HL-60 (cell line): ENCODE measurements around the gene EFNA3.
A peak's percentile ranks its signal among the peaks of the same experiment; 100 is the strongest.

ENCODE experiments used
- DNase-seq, 2 experiments: peaks; one replicate each; pipeline ENCODE4 v3.0.0-alpha.2; 2010 to 2020; ENCODE audit warnings: low read depth in 1 of 2, low spot score in 1 of 2
- H3K27ac ChIP-seq: fragments of 250-450 bp; sonication (Bioruptor Pico); replicated peaks from 2 replicates; pipeline ENCODE4 v1.5.1; 2020; ENCODE audit warnings: mild to moderate bottlenecking, moderate library complexity
- H3K27me3 ChIP-seq: fragments of 250-450 bp; sonication (Bioruptor Pico); 2 replicates; pipeline ENCODE4 v1.5.1; 2021; ENCODE audit warnings: mild to moderate bottlenecking, moderate library complexity; ENCODE audit not compliant: insufficient read depth, poor library complexity, severe bottlenecking
- H3K4me3 ChIP-seq: replicated peaks from 2 replicates; pipeline ENCODE4 v1.5.1; 2011; ENCODE audit warnings: mild to moderate bottlenecking, control low read depth, low read length; ENCODE audit not compliant: insufficient read depth
- GABPA ChIP-seq: IDR thresholded peaks from 2 replicates; pipeline ENCODE4 v1.6.1; 2012; ENCODE audit warnings: low read depth
- POLR2AphosphoS5 ChIP-seq: IDR thresholded peaks from 2 replicates; pipeline ENCODE4 v1.6.1; 2012; ENCODE audit warnings: low read depth
- SPI1 ChIP-seq: IDR thresholded peaks from 2 replicates; pipeline ENCODE4 v1.6.1; 2012; ENCODE audit warnings: low read depth, mild to moderate bottlenecking, borderline replicate concordance
- TF ChIP-seq, protein P1 (sequence below): IDR thresholded peaks from 2 replicates; pipeline ENCODE4 v1.6.1; 2012; ENCODE audit warnings: low read depth; ENCODE audit not compliant: insufficient replicate concordance
- TF ChIP-seq, protein P2 (sequence below): IDR thresholded peaks from one replicate; pipeline ENCODE4 v1.5.1; 2011; ENCODE audit warnings: low read length, control low read depth, inconsistent platforms; ENCODE audit not compliant: insufficient read depth

Gene EFNA3

DNA sequence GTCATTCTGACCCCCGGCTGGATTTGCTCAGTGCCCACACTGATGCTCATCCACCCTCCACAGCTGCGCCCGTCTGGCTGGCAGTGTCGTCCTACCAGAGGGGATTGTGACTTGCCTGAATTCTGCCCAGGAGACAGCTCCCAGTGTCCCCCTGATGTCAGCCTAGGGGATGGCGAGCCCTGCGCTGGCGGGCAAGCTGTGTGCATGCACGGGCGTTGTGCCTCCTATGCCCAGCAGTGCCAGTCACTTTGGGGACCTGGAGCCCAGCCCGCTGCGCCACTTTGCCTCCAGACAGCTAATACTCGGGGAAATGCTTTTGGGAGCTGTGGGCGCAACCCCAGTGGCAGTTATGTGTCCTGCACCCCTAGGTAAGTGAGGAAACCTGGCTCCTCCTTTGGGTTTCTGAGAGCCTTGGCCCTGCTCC lies 20.8 kb upstream of the EFNA3 start:
- H3K27ac ChIP-seq: no peak overlapping the region

DNA sequence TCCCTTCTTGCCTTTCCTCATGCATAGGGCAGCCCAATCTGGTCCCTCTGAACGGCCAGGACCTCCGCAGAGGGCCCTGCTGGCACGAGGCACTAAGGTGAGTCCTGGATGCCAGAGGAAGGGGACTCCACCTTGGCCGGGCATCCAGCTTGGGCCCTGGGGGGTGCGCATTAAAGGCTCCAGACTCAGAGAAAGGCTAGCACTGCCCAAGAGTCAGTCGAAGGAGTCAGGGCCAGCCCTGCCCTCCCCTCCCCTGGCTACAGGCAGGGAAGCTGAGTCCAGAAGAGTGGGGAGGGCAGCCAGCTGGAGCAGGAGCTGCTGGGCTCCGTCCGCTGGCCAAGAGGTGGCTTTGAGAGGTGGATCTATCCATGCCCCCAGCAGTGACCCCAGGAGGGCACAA lies 17.9 kb upstream of the EFNA3 start:
- Histone ChIP-seq H3K27ac (no peak overlapping the region), H3K27me3 (no peaks in the 10 kb centered on the region), H3K4me3 (no peak overlapping the region)
- TF ChIP-seq, protein P1, sequence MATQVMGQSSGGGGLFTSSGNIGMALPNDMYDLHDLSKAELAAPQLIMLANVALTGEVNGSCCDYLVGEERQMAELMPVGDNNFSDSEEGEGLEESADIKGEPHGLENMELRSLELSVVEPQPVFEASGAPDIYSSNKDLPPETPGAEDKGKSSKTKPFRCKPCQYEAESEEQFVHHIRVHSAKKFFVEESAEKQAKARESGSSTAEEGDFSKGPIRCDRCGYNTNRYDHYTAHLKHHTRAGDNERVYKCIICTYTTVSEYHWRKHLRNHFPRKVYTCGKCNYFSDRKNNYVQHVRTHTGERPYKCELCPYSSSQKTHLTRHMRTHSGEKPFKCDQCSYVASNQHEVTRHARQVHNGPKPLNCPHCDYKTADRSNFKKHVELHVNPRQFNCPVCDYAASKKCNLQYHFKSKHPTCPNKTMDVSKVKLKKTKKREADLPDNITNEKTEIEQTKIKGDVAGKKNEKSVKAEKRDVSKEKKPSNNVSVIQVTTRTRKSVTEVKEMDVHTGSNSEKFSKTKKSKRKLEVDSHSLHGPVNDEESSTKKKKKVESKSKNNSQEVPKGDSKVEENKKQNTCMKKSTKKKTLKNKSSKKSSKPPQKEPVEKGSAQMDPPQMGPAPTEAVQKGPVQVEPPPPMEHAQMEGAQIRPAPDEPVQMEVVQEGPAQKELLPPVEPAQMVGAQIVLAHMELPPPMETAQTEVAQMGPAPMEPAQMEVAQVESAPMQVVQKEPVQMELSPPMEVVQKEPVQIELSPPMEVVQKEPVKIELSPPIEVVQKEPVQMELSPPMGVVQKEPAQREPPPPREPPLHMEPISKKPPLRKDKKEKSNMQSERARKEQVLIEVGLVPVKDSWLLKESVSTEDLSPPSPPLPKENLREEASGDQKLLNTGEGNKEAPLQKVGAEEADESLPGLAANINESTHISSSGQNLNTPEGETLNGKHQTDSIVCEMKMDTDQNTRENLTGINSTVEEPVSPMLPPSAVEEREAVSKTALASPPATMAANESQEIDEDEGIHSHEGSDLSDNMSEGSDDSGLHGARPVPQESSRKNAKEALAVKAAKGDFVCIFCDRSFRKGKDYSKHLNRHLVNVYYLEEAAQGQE: no peak
- TF ChIP-seq SPI1 (no peak), GABPA (no peak), POLR2AphosphoS5 (no peak)
- no peak for DNase-seq

More for the DNA sequence above, 20.8 kb upstream of the EFNA3 start:
- Histone ChIP-seq H3K4me3 (no peak overlapping the region), H3K27me3 (no peaks in the 10 kb centered on the region)
- TF ChIP-seq, protein P1: no peak
- TF ChIP-seq GABPA (no peak), POLR2AphosphoS5 (no peak), SPI1 (no peak)
- TF ChIP-seq, protein P2, sequence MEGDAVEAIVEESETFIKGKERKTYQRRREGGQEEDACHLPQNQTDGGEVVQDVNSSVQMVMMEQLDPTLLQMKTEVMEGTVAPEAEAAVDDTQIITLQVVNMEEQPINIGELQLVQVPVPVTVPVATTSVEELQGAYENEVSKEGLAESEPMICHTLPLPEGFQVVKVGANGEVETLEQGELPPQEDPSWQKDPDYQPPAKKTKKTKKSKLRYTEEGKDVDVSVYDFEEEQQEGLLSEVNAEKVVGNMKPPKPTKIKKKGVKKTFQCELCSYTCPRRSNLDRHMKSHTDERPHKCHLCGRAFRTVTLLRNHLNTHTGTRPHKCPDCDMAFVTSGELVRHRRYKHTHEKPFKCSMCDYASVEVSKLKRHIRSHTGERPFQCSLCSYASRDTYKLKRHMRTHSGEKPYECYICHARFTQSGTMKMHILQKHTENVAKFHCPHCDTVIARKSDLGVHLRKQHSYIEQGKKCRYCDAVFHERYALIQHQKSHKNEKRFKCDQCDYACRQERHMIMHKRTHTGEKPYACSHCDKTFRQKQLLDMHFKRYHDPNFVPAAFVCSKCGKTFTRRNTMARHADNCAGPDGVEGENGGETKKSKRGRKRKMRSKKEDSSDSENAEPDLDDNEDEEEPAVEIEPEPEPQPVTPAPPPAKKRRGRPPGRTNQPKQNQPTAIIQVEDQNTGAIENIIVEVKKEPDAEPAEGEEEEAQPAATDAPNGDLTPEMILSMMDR: no peak
- DNase-seq: no peak

DNA sequence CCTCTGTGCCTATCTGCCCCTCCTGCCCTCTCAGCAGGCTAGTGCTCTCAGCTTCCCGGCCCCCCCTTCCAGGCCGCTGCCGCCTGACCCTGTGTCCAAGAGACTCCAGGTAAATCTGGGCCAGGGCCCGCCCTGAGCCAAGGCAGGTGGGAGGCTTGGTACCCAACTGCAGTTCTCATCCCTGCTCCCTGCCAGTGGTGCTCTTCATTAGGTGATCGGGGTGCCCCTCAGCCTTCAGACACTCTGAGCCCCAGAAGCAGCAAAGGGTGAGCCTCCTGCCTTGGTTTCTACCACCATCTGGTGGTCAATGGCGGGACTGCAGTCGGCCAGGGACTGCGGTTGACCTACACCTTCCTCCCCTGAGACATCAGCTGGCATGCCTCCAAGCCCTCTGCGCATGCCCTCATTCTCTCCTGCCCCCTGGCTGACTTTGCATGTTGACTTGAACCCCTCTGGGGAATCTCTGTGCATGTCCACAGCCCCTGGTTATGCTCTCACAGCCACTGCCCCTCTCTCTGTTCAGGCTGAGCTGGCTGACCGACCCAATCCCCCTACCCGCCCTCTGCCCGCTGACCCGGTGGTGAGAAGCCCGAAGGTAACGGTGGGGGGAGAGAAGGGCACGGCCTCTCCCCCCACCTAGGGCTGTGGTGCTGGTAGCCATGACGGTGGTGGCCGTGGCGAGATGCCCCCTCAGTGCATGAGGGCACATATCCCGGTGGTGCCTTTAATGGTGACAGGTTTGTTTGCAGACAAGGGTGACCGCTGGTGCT lies 17.1 kb upstream of the EFNA3 start:
- peak; percentile 78 to 90 for DNase-seq
- no peak overlapping the region for H3K4me3 ChIP-seq
- TF ChIP-seq, protein P2: peak; percentile 100
- TF ChIP-seq SPI1 (no peak), POLR2AphosphoS5 (peak; percentile 69)
- no peaks in the 10 kb centered on the region for H3K27me3 ChIP-seq
- no peak overlapping the region for H3K27ac ChIP-seq

DNA sequence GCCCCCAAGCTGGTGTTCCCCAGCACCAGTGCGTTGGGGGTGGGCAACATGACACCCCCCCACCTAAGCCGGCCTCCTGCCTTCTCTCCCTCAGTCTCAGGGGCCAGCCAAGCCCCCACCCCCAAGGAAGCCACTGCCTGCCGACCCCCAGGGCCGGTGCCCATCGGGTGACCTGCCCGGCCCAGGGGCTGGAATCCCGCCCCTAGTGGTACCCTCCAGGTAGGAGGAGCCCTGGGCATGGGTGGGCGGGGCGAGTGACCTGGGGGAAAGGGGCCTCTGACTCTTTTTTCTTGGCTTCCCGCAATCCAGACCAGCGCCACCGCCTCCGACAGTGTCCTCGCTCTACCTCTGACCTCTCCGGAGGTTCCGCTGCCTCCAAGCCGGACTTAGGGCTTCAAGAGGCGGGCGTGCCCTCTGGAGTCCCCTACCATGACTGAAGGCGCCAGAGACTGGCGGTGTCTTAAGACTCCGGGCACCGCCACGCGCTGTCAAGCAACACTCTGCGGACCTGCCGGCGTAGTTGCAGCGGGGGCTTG lies 16.4 kb upstream of the EFNA3 start:
- no peak for DNase-seq
- TF ChIP-seq SPI1 (no peak), POLR2AphosphoS5 (no peak), GABPA (no peak)
- TF ChIP-seq, protein P2: no peak
- TF ChIP-seq, protein P1: no peak
- Histone ChIP-seq H3K27ac (no peak overlapping the region), H3K4me3 (no peak overlapping the region), H3K27me3 (no peaks in the 10 kb centered on the region)
